HepG2 (cell line): ENCODE data around the gene NINJ2. TPM values are rescaled to one million over a fixed set of nuclear protein-coding genes. Genes with fewer than 3 reads are reported as not detected.

Experiments
- ATF3 ChIP-seq: sonication (generic); formaldehyde crosslinking; IDR thresholded peaks from 2 replicates; pipeline ENCODE4 v1.4.0; 2020; ENCODE audit warnings: missing genetic modification reagents
- ERF ChIP-seq: IDR thresholded peaks from 2 replicates; pipeline ENCODE4 v1.6.1; 2018; ENCODE audit warnings: missing biosample characterization, missing genetic modification reagents
- ETV6 ChIP-seq: sonication (generic); formaldehyde crosslinking; conservative IDR thresholded peaks from 2 replicates; pipeline ENCODE4 v1.4.0; 2020; ENCODE audit warnings: missing genetic modification reagents
- GPN1 ChIP-seq: sonication (generic); formaldehyde crosslinking; IDR thresholded peaks from 2 replicates; pipeline ENCODE4 v1.5.1; 2020; ENCODE audit warnings: missing genetic modification reagents, borderline replicate concordance
- GZF1 ChIP-seq: sonication (generic); formaldehyde crosslinking; IDR thresholded peaks from 2 replicates; pipeline ENCODE4 v1.5.1; 2020; ENCODE audit warnings: mild to moderate bottlenecking, missing genetic modification reagents
- KLF15 ChIP-seq: sonication (generic); formaldehyde crosslinking; IDR thresholded peaks from 2 replicates; pipeline ENCODE4 v1.8.1; 2023; ENCODE audit warnings: borderline replicate concordance, mild to moderate bottlenecking, inconsistent platforms, missing genetic modification reagents, mixed read lengths
- MAZ ChIP-seq, 2 experiments: sonication (generic) in 1 of 2; formaldehyde crosslinking in 1 of 2; IDR thresholded peaks; 2 replicates each; pipeline versions ENCODE4 v1.5.0 to v1.6.1; 2012 to 2020; ENCODE audit warnings: low read depth in 2 of 2, mild to moderate bottlenecking in 2 of 2, borderline replicate concordance in 1 of 2, improper control_type of control experiment in 1 of 2, low read length in 1 of 2, missing genetic modification reagents in 1 of 2, moderate library complexity in 1 of 2
- MIER3 ChIP-seq: IDR thresholded peaks from 2 replicates; pipeline ENCODE4 v1.6.1; 2016; ENCODE audit warnings: missing compliant biosample characterization, borderline replicate concordance
- NONO ChIP-seq, 2 experiments: fragments of 450-650 bp in 1 of 2; sonication (generic) in 1 of 2; formaldehyde crosslinking in 1 of 2; IDR thresholded peaks in 1 of 2; conservative IDR thresholded peaks in 1 of 2; 2 replicates each; pipeline versions ENCODE4 v1.6.1 to v1.8.0; 2017 to 2022; ENCODE audit warnings: mild to moderate bottlenecking in 1 of 2, missing genetic modification reagents in 1 of 2, moderate library complexity in 1 of 2
- PBX2 ChIP-seq: IDR thresholded peaks from 2 replicates; pipeline ENCODE4 v1.6.1; 2016; ENCODE audit warnings: control low read depth
- PHF21A ChIP-seq: sonication (generic); formaldehyde crosslinking; IDR thresholded peaks from 2 replicates; pipeline ENCODE4 v1.5.0; 2020; ENCODE audit warnings: mild to moderate bottlenecking, missing genetic modification reagents
- POLR2A ChIP-seq, 2 experiments: IDR thresholded peaks; 2 replicates each; pipeline ENCODE4 v1.6.1; 2011; ENCODE audit warnings: low read depth in 2 of 2, low read length in 2 of 2, mild to moderate bottlenecking in 1 of 2, moderate library complexity in 1 of 2; ENCODE audit not compliant: insufficient read depth in 1 of 2
- RAD51 ChIP-seq: fragments of 450-650 bp; IDR thresholded peaks from 2 replicates; pipeline ENCODE4 v1.6.1; 2016; ENCODE audit warnings: borderline replicate concordance
- SMARCC2 ChIP-seq: fragments of 450-650 bp; IDR thresholded peaks from 2 replicates; pipeline ENCODE4 v1.6.1; 2017; ENCODE audit warnings: antibody characterized with exemption, mild to moderate bottlenecking
- ZBTB3 ChIP-seq: sonication (generic); formaldehyde crosslinking; IDR thresholded peaks from 2 replicates; pipeline ENCODE4 v1.4.0; 2020; ENCODE audit warnings: low read depth, mild to moderate bottlenecking, moderate library complexity, missing genetic modification reagents, borderline replicate concordance
- ZFP90 ChIP-seq: sonication (generic); formaldehyde crosslinking; IDR thresholded peaks from 2 replicates; pipeline ENCODE4 v1.8.0; 2022; ENCODE audit warnings: missing genetic modification reagents, mild to moderate bottlenecking, inconsistent platforms, borderline replicate concordance
- ZNF235 ChIP-seq: sonication (generic); formaldehyde crosslinking; IDR thresholded peaks from 2 replicates; pipeline ENCODE4 v1.8.1; 2023; ENCODE audit warnings: mild to moderate bottlenecking, missing genetic modification reagents, borderline replicate concordance
- ZNF251 ChIP-seq: sonication (generic); formaldehyde crosslinking; IDR thresholded peaks from 2 replicates; pipeline ENCODE4 v1.9.0; 2021; ENCODE audit warnings: mild to moderate bottlenecking, missing genetic modification reagents
- ZNF256 ChIP-seq: sonication (generic); formaldehyde crosslinking; conservative IDR thresholded peaks from 2 replicates; pipeline ENCODE4 v1.4.0; 2020; ENCODE audit warnings: missing genetic modification reagents
- ZNF501 ChIP-seq: sonication (generic); formaldehyde crosslinking; IDR thresholded peaks from 2 replicates; pipeline ENCODE4 v1.5.1; 2020; ENCODE audit warnings: mild to moderate bottlenecking, moderate library complexity, missing genetic modification reagents
- ZNF512 ChIP-seq: sonication (generic); formaldehyde crosslinking; IDR thresholded peaks from 2 replicates; pipeline ENCODE4 v1.4.0; 2020; ENCODE audit warnings: mild to moderate bottlenecking, missing genetic modification reagents
- ZNF543 ChIP-seq: sonication (generic); formaldehyde crosslinking; IDR thresholded peaks from 2 replicates; pipeline ENCODE4 v1.4.0; 2020; ENCODE audit warnings: mild to moderate bottlenecking, missing genetic modification reagents
- ZNF549 ChIP-seq: sonication (generic); formaldehyde crosslinking; IDR thresholded peaks from 2 replicates; pipeline ENCODE4 v1.5.0; 2020; ENCODE audit warnings: missing genetic modification reagents
- ZNF678 ChIP-seq: sonication (generic); formaldehyde crosslinking; IDR thresholded peaks from 2 replicates; pipeline ENCODE4 v1.4.0; 2020; ENCODE audit warnings: mild to moderate bottlenecking, missing genetic modification reagents
- ZNF710 ChIP-seq: sonication (generic); formaldehyde crosslinking; IDR thresholded peaks from 2 replicates; pipeline ENCODE4 v1.5.0; 2020; ENCODE audit warnings: mild to moderate bottlenecking, missing genetic modification reagents, borderline replicate concordance
- ZNF749 ChIP-seq: sonication (generic); formaldehyde crosslinking; IDR thresholded peaks from 2 replicates; pipeline ENCODE4 v1.8.0; 2022; ENCODE audit warnings: mild to moderate bottlenecking, missing genetic modification reagents, moderate library complexity, borderline replicate concordance
- polyA plus RNA-seq, 8 experiments: library from polyadenylated mRNA; depleted of rRNA in 3 of 8; stranded (reverse) in 7 of 8; unstranded in 1 of 8; fragments of >200 nt; fragmentation: Illumina TruSeq in 4 of 8; extraction: Trizol in 4 of 8; gene quantifications; 2 replicates each; pipeline versions ENCODE4 v1.2.1 to v1.2.3, GENCODE V29; 2011 to 2016; ENCODE audit warnings: low read depth in 4 of 8, missing spikeins in 1 of 8, mixed read lengths in 1 of 8; ENCODE audit not compliant: insufficient read depth in 1 of 8
- total RNA-seq, 5 experiments: library from RNA; depleted of rRNA; stranded (reverse); fragments of >200 nt; fragmentation: Illumina TruSeq; extraction: Trizol; gene quantifications; 2 replicates each; pipeline ENCODE4 v1.2.3, GENCODE V29; 2016; ENCODE audit warnings: low read depth in 1 of 5

Gene NINJ2
- total and polyA plus RNA-seq, 2 of the 13 experiments (the other 11 are each of a cell fraction or from before 2014, with no cell fraction given): 0.62 to 3.8 TPM

GRCh38 chr12:583251-583869 lies 79.9 kb downstream of the NINJ2 start (continued):
- TF ChIP-seq ZNF512 (CRISPR knock-in tag): peak; percentile 60; the same call in 1 of the 2 replicates
- TF ChIP-seq ZNF501: peak; percentile 83
- TF ChIP-seq ATF3 (CRISPR knock-in tag): peak; percentile 33; the same call in 1 of the 2 replicates
- peak; percentile 71; the same call in 1 of the 2 replicates for TF ChIP-seq ERF
- no peak for TF ChIP-seq ZFP90 (CRISPR knock-in tag)
- TF ChIP-seq ZNF749 (CRISPR knock-in tag): no peak
- TF ChIP-seq MAZ (IDR thresholded peaks at IDR 0.05; ENCODE audit: borderline replicate concordance, low read depth, low read length): no peak
- TF ChIP-seq MAZ (CRISPR knock-in tag; IDR thresholded peaks at IDR 0.05; ENCODE audit: low read depth): peak; percentile 54; the same call in 1 of the 2 replicates
- no peak for TF ChIP-seq ZNF251 (CRISPR knock-in tag)
- TF ChIP-seq ZNF256: no peak
- peak; percentile 85; the same call in 1 of the 2 replicates for TF ChIP-seq ZNF710 (CRISPR knock-in tag)
- TF ChIP-seq RAD51: no peak
- no peak for TF ChIP-seq NONO (IDR thresholded peaks at IDR 0.05)
- TF ChIP-seq NONO (CRISPR knock-in tag; conservative IDR thresholded peaks at IDR 0.05): peak; percentile 84
- peak in 1 of 2 experiments; percentile 38; a peak in 1 of 4 replicates for TF ChIP-seq POLR2A (IDR thresholded peaks at IDR 0.05; ENCODE audit: insufficient read depth in 1 of 2, low read depth in 2 of 2, low read length in 2 of 2)
- TF ChIP-seq GPN1: no peak
- TF ChIP-seq MIER3 (CRISPR knock-in tag): no peak
- TF ChIP-seq PBX2 (CRISPR knock-in tag): no peak
- no peak; the same call in 1 of the 2 replicates for TF ChIP-seq ZBTB3 (CRISPR knock-in tag)
- TF ChIP-seq GZF1 (CRISPR knock-in tag): no peak
- no peak for TF ChIP-seq ETV6 (CRISPR knock-in tag)
- TF ChIP-seq KLF15 (CRISPR knock-in tag): no peak
- peak; percentile 82 for TF ChIP-seq PHF21A (CRISPR knock-in tag)
- no peak for TF ChIP-seq SMARCC2
- no peak for TF ChIP-seq ZNF235 (CRISPR knock-in tag)
- no peak for TF ChIP-seq ZNF549 (CRISPR knock-in tag)
- TF ChIP-seq ZNF678 (CRISPR knock-in tag): no peak
- TF ChIP-seq ZNF543 (CRISPR knock-in tag): 0 out of 2 replicates have a peak, but pooled peaks have one; percentile 33
